ENCODE data around the gene CLBA1.

- TF ChIP-seq, protein P1, sequence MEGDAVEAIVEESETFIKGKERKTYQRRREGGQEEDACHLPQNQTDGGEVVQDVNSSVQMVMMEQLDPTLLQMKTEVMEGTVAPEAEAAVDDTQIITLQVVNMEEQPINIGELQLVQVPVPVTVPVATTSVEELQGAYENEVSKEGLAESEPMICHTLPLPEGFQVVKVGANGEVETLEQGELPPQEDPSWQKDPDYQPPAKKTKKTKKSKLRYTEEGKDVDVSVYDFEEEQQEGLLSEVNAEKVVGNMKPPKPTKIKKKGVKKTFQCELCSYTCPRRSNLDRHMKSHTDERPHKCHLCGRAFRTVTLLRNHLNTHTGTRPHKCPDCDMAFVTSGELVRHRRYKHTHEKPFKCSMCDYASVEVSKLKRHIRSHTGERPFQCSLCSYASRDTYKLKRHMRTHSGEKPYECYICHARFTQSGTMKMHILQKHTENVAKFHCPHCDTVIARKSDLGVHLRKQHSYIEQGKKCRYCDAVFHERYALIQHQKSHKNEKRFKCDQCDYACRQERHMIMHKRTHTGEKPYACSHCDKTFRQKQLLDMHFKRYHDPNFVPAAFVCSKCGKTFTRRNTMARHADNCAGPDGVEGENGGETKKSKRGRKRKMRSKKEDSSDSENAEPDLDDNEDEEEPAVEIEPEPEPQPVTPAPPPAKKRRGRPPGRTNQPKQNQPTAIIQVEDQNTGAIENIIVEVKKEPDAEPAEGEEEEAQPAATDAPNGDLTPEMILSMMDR (IDR thresholded peaks at IDR 0.05), result no peak
- TF ChIP-seq POLR2A (IDR thresholded peaks at IDR 0.05) (no peak), POLR2AphosphoS5 (IDR thresholded peaks at IDR 0.05) (no peak)
Measured at GRCh38 chr14:105034315-105035039, 48.9 kb downstream of the CLBA1 start.
